ENCODE data around the gene MRPL40.
"Not testable (repeated sequence)": the region's sequence is repeated elsewhere in the genome, so short reads cannot be mapped to it uniquely, and the experiment has no call there.

MRPL40 gene

GRCh38 chr22:19407649-19408606 is 24.4 kb upstream of the MRPL40 start:
- DNase-seq, result no peak

GRCh38 chr22:19410941-19411689 is 21.2 kb upstream of the MRPL40 start:
- no peak for DNase-seq

- no peak for DNase-seq
Observed at GRCh38 chr22:19411690-19412045, 20.7 kb upstream of the MRPL40 start.

- no peak for DNase-seq
Observed at GRCh38 chr22:19412478-19412877, 19.9 kb upstream of the MRPL40 start.

- no peak for DNase-seq
Observed at GRCh38 chr22:19412923-19413322, 19.4 kb upstream of the MRPL40 start.

- DNase-seq, result no peak
Observed at GRCh38 chr22:19419086-19419463, 13.3 kb upstream of the MRPL40 start.

GRCh38 chr22:19419464-19420178 is 12.7 kb upstream of the MRPL40 start:
- no peak for DNase-seq

- no peak for DNase-seq
Observed at GRCh38 chr22:19420321-19420720, 12.0 kb upstream of the MRPL40 start.

- no peak for DNase-seq
Observed at GRCh38 chr22:19422440-19423301, 9.7 kb upstream of the MRPL40 start.

- DNase-seq, result no peak
Observed at GRCh38 chr22:19424186-19424500, 8.2 kb upstream of the MRPL40 start.

- no peak for DNase-seq
Observed at GRCh38 chr22:19429950-19430889, 2.1 kb upstream of the MRPL40 start.

GRCh38 chr22:19430890-19431541 is 1.3 kb upstream of the MRPL40 start:
- no peak for DNase-seq

GRCh38 chr22:19431649-19432132 is 654 bp upstream of the MRPL40 start, which contains the start of gene HIRA:
TSS of gene HIRA (minus strand) at chr22:19431733. CDS start at chr22:19431476, 257 bp downstream.
- DNase-seq, result peak; percentile 62

- no peak for DNase-seq
Observed at GRCh38 chr22:19434401-19434800, 2.1 kb downstream of the MRPL40 start.

GRCh38 chr22:19434829-19435580 is 2.7 kb downstream of the MRPL40 start:
- no peak for DNase-seq

GRCh38 chr22:19436444-19437161 is 4.3 kb downstream of the MRPL40 start:
- DNase-seq, result not testable (repeated sequence)

- no peak for DNase-seq
Observed at GRCh38 chr22:19438298-19438697, 6.0 kb downstream of the MRPL40 start.

GRCh38 chr22:19440411-19441195 is 8.3 kb downstream of the MRPL40 start:
- no peak for DNase-seq
